ENCODE results near the gene RPS6KA1.

DNA sequence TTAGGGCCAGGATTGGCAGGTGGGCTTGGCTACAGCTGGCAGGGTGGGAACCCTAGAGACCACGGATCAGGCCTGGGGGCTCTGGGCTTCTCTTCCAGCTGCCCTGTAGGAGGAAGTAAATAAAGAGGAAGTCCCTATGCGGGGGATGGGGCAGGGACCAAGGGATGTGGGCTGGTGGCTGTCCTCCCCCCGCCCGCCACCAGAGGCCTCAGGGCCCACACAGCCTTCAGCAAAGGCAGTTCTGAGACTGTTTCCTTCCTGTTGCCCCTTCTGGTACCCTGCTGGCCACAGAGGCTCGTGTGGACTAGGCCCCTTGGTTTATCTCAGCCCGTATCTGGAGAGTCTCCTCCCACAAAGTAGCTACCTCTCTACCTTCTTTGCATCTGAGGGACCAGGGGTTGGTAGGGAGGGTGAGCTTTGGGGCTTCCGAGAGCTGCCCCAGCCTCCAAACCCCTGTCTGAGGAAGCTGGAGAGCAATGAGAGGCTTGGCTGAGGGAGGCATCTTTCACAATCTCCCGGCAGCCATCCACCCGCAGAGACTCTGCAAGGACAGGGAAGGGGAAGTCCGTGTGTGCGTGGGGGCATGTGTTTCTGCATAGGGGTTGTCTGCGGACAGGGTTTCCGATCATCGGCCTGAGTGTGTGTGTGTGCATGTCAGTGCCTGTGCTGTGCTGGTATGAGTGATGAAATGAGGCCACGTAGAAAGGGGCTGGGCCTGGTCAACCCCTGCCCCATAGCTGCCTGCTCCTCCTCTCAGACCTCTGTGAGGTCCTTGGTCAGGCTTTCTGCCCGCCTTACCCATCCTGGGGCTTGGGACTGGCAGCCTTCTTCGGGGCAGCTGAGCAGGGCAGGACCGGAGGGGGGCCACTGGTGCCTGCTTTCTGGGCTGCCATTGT, 12.5 kb downstream of the RPS6KA1 start:
- no peak for TF ChIP-seq POLR2A (IDR thresholded peaks at IDR 0.05)
- TF ChIP-seq, protein P1, sequence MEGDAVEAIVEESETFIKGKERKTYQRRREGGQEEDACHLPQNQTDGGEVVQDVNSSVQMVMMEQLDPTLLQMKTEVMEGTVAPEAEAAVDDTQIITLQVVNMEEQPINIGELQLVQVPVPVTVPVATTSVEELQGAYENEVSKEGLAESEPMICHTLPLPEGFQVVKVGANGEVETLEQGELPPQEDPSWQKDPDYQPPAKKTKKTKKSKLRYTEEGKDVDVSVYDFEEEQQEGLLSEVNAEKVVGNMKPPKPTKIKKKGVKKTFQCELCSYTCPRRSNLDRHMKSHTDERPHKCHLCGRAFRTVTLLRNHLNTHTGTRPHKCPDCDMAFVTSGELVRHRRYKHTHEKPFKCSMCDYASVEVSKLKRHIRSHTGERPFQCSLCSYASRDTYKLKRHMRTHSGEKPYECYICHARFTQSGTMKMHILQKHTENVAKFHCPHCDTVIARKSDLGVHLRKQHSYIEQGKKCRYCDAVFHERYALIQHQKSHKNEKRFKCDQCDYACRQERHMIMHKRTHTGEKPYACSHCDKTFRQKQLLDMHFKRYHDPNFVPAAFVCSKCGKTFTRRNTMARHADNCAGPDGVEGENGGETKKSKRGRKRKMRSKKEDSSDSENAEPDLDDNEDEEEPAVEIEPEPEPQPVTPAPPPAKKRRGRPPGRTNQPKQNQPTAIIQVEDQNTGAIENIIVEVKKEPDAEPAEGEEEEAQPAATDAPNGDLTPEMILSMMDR (IDR thresholded peaks at IDR 0.05), result peak in 8 of 12 donors; percentile 13 to 43 (median 32)
